Measurements from ENCODE around the gene CSTPP1.
A peak's percentile ranks its signal among the peaks of the same experiment; 100 is the strongest.
"Not testable (repeated sequence)": the region's sequence is repeated elsewhere in the genome, so short reads cannot be mapped to it uniquely, and the experiment has no call there.

CSTPP1 gene

DNA sequence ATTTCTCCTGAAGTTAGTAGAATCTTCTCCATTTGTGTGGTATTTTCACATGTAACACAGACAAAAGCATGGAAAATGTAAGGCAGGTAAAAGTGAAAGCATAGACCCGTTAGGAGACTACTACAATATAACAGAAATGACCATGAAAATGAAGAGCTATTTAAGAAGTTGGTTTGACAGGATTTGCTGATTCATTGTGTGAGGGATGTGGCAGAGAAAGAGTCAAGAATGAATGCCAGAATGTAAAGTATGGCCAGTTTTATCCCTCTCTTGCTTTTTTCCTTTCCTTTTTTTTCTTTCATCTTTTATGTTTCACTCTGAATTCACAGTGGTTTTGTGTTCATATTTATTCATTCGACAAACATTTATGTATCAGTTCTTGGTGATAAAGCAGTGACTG lies 124.2 kb downstream of the CSTPP1 start:
- Mint-ChIP-seq H3K27me3 (no peaks in the 10 kb centered on the region), H3K27ac (no peak overlapping the region), H3K4me1 (peaks cover 7% of the 10 kb centered on the region), H3K9me3 (no peaks in the 10 kb centered on the region), H3K4me3 (no peak overlapping the region)
- peak; percentile 58 for ATAC-seq
- no peak for DNase-seq

GRCh38 chr11:47061429-47062178 lies 125.0 kb downstream of the CSTPP1 start:
- Mint-ChIP-seq H3K27ac (no peak overlapping the region), H3K9me3 (no peaks in the 10 kb centered on the region), H3K4me3 (no peak overlapping the region), H3K4me1 (peaks cover 7% of the 10 kb centered on the region), H3K27me3 (no peaks in the 10 kb centered on the region)
- DNase-seq: no peak
- ATAC-seq: no peak

DNA sequence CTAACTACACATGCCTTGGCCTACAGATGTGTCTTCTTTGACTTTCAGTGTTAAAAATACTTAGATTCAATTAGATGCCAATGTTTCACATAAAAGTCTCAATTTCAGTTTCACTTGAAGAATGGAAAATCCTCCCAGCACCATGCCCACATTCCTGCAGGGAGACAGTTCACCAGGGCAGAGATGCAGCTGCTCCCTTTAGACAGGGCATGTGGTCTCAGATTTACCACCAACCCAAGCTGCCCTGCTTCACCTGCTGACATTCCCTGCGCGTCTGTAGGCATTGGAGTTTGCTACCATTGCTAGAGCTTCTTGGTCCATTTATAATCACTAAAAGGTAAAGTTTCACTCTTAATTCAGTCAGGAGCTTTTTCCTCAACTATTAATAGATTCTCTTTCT lies 126.2 kb downstream of the CSTPP1 start:
- DNase-seq (no peak), ATAC-seq (no peak)
- Mint-ChIP-seq H3K9me3 (no peaks in the 10 kb centered on the region), H3K27ac (no peak overlapping the region), H3K27me3 (no peaks in the 10 kb centered on the region), H3K4me1 (peaks cover 7% of the 10 kb centered on the region), H3K4me3 (no peak overlapping the region)

GRCh38 chr11:47067401-47067800 lies 130.8 kb downstream of the CSTPP1 start:
- Mint-ChIP-seq H3K4me3 (no peak overlapping the region), H3K27me3 (no peaks in the 10 kb centered on the region), H3K9me3 (no peaks in the 10 kb centered on the region), H3K4me1 (no peaks in the 10 kb centered on the region), H3K27ac (no peak overlapping the region)
- DNase-seq (no peak), ATAC-seq (no peak)

DNA sequence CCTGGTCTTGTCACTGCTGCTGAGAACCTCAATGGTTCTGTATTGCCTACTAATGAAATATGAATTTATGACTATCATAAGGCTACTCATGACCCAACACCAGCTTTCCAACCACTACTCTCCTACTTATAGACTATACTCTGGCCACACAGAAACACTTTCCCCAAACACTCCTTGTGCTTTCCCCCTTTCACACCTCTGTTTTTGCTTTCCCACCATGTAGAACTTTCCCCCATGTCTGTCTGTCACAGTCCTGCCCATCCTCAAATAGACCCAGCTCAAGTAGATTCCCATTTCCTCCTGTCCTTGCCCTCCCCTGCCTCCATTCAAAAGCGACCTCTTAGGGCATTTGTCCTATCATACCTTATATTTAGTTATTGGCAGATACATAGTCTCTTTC lies 134.2 kb downstream of the CSTPP1 start:
- DNase-seq: no peak
- Mint-ChIP-seq H3K4me3 (no peak overlapping the region), H3K27ac (no peak overlapping the region), H3K4me1 (no peaks in the 10 kb centered on the region), H3K27me3 (no peaks in the 10 kb centered on the region), H3K9me3 (no peaks in the 10 kb centered on the region)
- ATAC-seq: no peak

- Mint-ChIP-seq H3K9me3 (no peaks in the 10 kb centered on the region), H3K4me3 (no peak overlapping the region), H3K4me1 (no peaks in the 10 kb centered on the region), H3K27ac (no peak overlapping the region), H3K27me3 (no peaks in the 10 kb centered on the region)
- no peak for ATAC-seq
- DNase-seq: no peak
Observed at GRCh38 chr11:47071341-47071740, 134.8 kb downstream of the CSTPP1 start.

DNA sequence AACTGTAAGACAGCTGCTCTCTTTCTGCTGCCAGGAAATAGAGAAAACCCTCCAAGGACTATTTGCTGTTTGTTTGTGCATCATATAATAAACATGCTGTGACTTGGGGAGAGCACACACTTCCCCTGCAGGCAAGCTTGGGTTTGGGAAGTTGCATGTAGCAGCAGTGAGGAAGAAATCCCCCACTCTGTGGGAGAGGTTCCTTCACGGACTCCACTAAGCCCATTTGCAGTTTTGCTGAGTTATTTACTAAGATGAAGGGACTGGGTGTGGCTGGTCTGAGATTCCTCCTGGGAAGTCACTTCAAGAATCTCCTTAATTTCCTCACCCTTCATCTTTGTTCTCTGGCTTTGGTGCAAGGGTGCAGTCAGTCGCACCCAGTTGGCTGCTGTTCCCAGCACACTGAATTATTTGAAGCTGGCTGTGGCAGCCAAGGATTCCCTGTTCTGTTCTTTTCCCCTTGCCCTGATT lies 135.3 kb downstream of the CSTPP1 start:
- no peaks in the 10 kb centered on the region for H3K9me3 Mint-ChIP-seq
- no peaks in the 10 kb centered on the region for H3K27me3 Mint-ChIP-seq
- ATAC-seq: no peak
- H3K4me3 Mint-ChIP-seq: no peak overlapping the region
- no peak for DNase-seq
- H3K4me1 Mint-ChIP-seq: no peaks in the 10 kb centered on the region
- no peak overlapping the region for H3K27ac Mint-ChIP-seq

DNA sequence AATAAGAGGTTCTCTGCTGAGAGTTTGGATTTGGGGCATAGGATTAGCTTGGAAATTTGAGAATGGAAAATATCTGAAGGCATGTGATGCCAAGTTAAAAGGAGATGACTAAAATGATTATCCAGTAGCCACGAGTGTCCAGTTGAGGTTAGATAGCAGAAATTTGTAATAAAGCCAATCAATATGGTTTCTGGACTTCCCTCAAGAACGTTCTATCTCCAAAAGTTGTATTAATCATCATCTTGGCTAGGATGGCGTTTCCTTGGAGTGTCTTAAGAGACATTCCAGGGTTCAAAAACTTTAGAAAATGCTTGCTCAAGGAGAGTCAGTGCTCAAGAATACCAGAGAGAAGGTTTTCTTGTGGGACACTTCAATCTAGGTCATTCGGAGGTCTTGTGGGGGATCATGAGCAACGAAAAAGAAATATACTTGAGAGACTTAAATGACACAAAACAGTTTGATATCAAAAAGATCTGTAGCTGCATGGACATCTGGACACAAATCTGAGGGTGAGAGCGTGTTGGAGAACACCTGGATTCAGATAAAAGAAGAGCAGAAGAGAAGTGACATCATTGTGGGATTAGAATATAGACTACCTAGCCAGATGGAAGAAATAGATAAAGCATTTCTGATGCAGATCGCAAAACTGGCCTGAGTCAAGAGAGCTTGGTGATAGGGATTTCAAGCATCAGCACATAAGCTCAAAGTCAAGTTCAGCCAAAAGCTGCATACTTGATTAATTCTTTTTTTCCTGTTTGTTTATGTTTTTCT lies 142.4 kb downstream of the CSTPP1 start:
- Mint-ChIP-seq H3K4me3 (no peak overlapping the region), H3K27ac (no peak overlapping the region)

DNA sequence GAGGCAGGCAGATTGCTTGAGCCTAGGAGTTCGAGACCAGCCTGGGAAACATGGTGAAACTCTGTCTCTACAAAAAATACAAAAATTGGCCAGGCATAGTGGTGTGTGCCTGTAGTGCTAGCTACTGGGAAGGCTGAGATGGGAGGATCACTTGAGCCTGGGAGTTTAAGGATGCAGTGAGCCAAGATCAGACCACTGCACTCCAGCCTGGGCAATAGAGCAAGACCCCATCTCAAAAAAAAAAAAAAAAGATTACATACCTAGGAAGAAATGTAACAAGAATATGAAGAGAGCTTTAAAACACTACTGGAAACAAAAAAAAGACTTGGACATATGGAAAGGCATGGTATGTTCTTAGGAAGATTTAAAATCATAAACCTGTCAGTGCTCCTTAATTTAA lies 144.2 kb downstream of the CSTPP1 start:
- ATAC-seq, H3K9me3 Mint-ChIP-seq, H3K4me3 Mint-ChIP-seq, DNase-seq, H3K27ac Mint-ChIP-seq, H3K4me1 Mint-ChIP-seq, H3K27me3 Mint-ChIP-seq: not testable (repeated sequence)

More for the DNA sequence above, 142.4 kb downstream of the CSTPP1 start:
- DNase-seq (no peak), ATAC-seq (no peak)
- H3K4me1 Mint-ChIP-seq: peaks cover 4% of the 10 kb centered on the region
- H3K9me3 Mint-ChIP-seq: no peaks in the 10 kb centered on the region
- H3K27me3 Mint-ChIP-seq: no peaks in the 10 kb centered on the region

DNA sequence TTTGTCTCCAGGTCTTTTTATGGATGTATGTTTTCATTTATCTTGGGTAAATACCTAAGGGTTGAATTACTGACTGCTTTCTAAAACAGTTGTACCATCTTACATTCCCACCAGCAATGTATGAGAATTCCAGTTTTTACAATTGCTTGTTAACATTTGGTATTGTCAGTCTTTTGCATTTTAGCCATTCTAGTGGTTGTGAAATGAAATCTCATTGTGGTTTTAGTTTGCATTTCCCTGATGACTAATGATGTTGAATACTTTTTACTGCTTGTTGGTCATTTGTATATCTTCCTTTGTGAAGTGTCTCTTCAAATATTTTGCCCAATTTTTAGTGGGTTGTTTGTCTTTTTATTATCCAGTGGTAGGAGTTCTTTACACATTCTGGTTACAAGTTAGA lies 147.4 kb downstream of the CSTPP1 start:
- Mint-ChIP-seq H3K4me1 (peaks cover 8% of the 10 kb centered on the region), H3K27me3 (no peaks in the 10 kb centered on the region), H3K9me3 (no peaks in the 10 kb centered on the region), H3K4me3 (no peak overlapping the region), H3K27ac (no peak overlapping the region)
- ATAC-seq (no peak), DNase-seq (no peak)

- DNase-seq (no peak), ATAC-seq (no peak)
- H3K27me3 Mint-ChIP-seq: no peaks in the 10 kb centered on the region
- peaks cover 8% of the 10 kb centered on the region for H3K4me1 Mint-ChIP-seq
- H3K27ac Mint-ChIP-seq: no peak overlapping the region
- no peak overlapping the region for H3K4me3 Mint-ChIP-seq
- H3K9me3 Mint-ChIP-seq: no peaks in the 10 kb centered on the region
Observed at GRCh38 chr11:47087801-47088200, 151.2 kb downstream of the CSTPP1 start.

GRCh38 chr11:47093541-47093940 lies 157.0 kb downstream of the CSTPP1 start:
- no peaks in the 10 kb centered on the region for H3K9me3 Mint-ChIP-seq
- H3K4me1 Mint-ChIP-seq: no peaks in the 10 kb centered on the region
- no peak overlapping the region for H3K4me3 Mint-ChIP-seq
- no peaks in the 10 kb centered on the region for H3K27me3 Mint-ChIP-seq
- H3K27ac Mint-ChIP-seq: no peak overlapping the region
- ATAC-seq (no peak), DNase-seq (no peak)

- H3K9me3 Mint-ChIP-seq, DNase-seq, ATAC-seq, H3K27ac Mint-ChIP-seq, H3K27me3 Mint-ChIP-seq, H3K4me3 Mint-ChIP-seq: not testable (repeated sequence)
- peaks cover 14% of the 10 kb centered on the region for H3K4me1 Mint-ChIP-seq
Observed at GRCh38 chr11:47096871-47097270, 160.3 kb downstream of the CSTPP1 start.

DNA sequence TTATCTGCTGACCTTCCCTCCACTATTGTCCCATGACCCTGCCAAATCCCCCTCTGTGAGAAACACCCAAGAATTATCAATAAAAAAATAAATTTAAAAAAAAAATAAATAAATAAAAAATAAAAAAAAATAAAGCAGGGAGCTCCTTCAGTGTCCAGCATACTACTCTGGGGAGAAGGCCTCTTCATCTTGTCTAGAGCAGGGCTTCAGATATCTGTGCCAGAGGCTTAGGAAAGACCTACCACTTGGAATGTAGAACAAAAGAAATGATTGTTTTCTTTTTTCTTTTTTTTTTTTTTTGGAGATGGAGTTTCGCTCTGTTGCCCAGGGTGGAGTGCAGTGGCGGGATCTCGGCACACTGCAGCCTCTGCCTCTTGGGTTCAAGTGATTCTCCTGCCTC lies 161.7 kb downstream of the CSTPP1 start:
- not testable (repeated sequence) for H3K4me3 Mint-ChIP-seq, DNase-seq, H3K27me3 Mint-ChIP-seq, H3K9me3 Mint-ChIP-seq, H3K27ac Mint-ChIP-seq, ATAC-seq
- peaks cover 20% of the 10 kb centered on the region for H3K4me1 Mint-ChIP-seq

DNA sequence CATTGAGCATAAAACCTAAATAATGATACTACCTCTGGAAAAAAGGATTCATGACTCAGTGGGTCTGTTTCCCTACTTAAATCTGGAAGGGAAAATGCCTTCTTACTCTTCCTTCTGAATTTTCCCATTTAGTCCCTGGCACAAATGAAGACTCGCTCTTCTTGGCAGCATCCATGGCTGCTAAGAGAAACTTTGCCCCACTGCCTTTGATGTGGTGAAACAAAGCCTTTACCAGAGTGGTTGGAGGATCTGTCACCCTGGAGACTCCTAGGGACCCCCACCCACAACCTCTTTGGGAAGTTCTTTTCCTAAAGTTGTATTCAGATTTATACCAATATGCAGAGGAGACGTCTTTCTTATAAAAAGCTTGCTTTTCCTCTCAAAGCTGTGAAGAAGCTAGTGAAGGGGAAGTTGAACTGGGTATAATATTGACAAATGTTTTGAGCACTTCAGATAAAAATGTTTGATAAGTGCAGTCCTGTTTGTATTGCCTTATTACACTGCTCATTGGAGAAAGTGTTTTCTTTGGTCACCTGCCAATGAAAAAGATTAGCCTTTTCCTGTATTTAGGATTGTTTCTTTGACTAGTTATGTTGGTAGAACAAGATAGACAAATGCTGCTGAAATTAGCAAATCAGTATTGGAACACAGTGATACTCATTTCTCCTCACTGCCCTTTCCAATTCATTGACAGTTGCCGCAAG lies 162.8 kb downstream of the CSTPP1 start:
- Mint-ChIP-seq H3K27me3 (no peaks in the 10 kb centered on the region), H3K27ac (no peak overlapping the region), H3K4me1 (peaks cover 20% of the 10 kb centered on the region), H3K9me3 (no peaks in the 10 kb centered on the region), H3K4me3 (no peak overlapping the region)
- ATAC-seq: no peak
- no peak for DNase-seq

GRCh38 chr11:47099918-47100315 lies 163.4 kb downstream of the CSTPP1 start:
- no peaks in the 10 kb centered on the region for H3K9me3 Mint-ChIP-seq
- peak overlapping the region in 1 of 2 donors; percentile 10 for H3K27ac Mint-ChIP-seq
- ATAC-seq (no peak), DNase-seq (no peak)
- H3K4me1 Mint-ChIP-seq: peaks cover 20% of the 10 kb centered on the region
- H3K4me3 Mint-ChIP-seq: no peak overlapping the region
- no peaks in the 10 kb centered on the region for H3K27me3 Mint-ChIP-seq

Measured in stimulated activated naive CD8-positive, alpha-beta T cell treated with anti-CD3 and anti-CD28 coated beads, Interleukin-15, amount 100 ng/mL, for 72 hours (primary cell).